ENCODE data around the gene ADGRE3. TPM values are rescaled to one million over a fixed set of nuclear protein-coding genes. Genes with fewer than 3 reads are reported as not detected.

ADGRE3 gene
- polyA plus RNA-seq, 2 of the 4 experiments (the other 2 are of a cell fraction), result not detected

GRCh38 chr19:14682084-14682483 is 7.4 kb upstream of the ADGRE3 start (continued):
- TF ChIP-seq CTCF (IDR thresholded peaks at IDR 0.05) (no peak), CBX2 (IDR thresholded peaks at IDR 0.05; ENCODE audit: borderline replicate concordance, low read depth) (no peak), HOXB13 (CRISPR knock-in tag; IDR thresholded peaks at IDR 0.05; ENCODE audit: low read depth) (no peak), RNF2 (IDR thresholded peaks at IDR 0.05; ENCODE audit: borderline replicate concordance, low read depth) (no peak)

- POLR2A ChIA-PET, result no interaction called here
- no peak for FAIRE-seq
- WGBS (ENCODE audit: missing lambda C conversion rate), result 50% methylated on average over 9 of the region's 9 CpGs
- no peak overlapping the region for H3K4me3 ChIP-seq
- ATAC-seq, result no peak
- TF ChIP-seq PHF8 (IDR thresholded peaks at IDR 0.05; ENCODE audit: borderline replicate concordance, low read depth) (no peak), NR3C1 (IDR thresholded peaks at IDR 0.05) (no peak), CEBPB (IDR thresholded peaks at IDR 0.05) (no peak), JUN (IDR thresholded peaks at IDR 0.05) (no peak)
- no peak overlapping the region for H3K4me2 ChIP-seq
- CTCF ChIA-PET, result interaction anchor here (1.2 to 2.0 kb wide), 2 partner anchors 8 to 104 kb away, joined by 3 to 5 read pairs; no protein-coding TSS in a partner anchor
- no peak overlapping the region for H3K27ac ChIP-seq
- no peaks in the 10 kb centered on the region for H3K4me1 ChIP-seq
- H3K9me3 ChIP-seq, result no peaks in the 10 kb centered on the region
- DNase-seq (ENCODE audit: low read depth in 1 of 2, low spot score in 1 of 2), result no peak
Measured at GRCh38 chr19:14678199-14678598, 3.6 kb upstream of the ADGRE3 start.

- no peak for ATAC-seq
Measured at GRCh38 chr19:14677464-14677863, 2.8 kb upstream of the ADGRE3 start.

More at GRCh38 chr19:14677464-14677863, 2.8 kb upstream of the ADGRE3 start:
- TF ChIP-seq CTCF (IDR thresholded peaks at IDR 0.05) (no peak), POLR2AphosphoS2 (conservative IDR thresholded peaks at IDR 0.05; ENCODE audit: low read length) (no peak), BCL3 (IDR thresholded peaks at IDR 0.05) (no peak), NR3C1 (IDR thresholded peaks at IDR 0.05) (no peak), MYC (IDR thresholded peaks at IDR 0.05; ENCODE audit: borderline replicate concordance, low read length) (no peak), HOXB5 (CRISPR knock-in tag; IDR thresholded peaks at IDR 0.05) (no peak), MAFK (IDR thresholded peaks at IDR 0.05; ENCODE audit: partially characterized antibody) (no peak), ESRRA (IDR thresholded peaks at IDR 0.05; ENCODE audit: borderline replicate concordance, low read length) (no peak), MAX (IDR thresholded peaks at IDR 0.05) (no peak), HMGXB4 (CRISPR knock-in tag; IDR thresholded peaks at IDR 0.05; ENCODE audit: borderline replicate concordance) (no peak), FOXS1 (CRISPR knock-in tag; IDR thresholded peaks at IDR 0.05) (no peak), TP53 (CRISPR knock-in tag; IDR thresholded peaks at IDR 0.05) (no peak), RAD21 (conservative IDR thresholded peaks at IDR 0.05 in 1 of 2, IDR thresholded peaks at IDR 0.05 in 1 of 2) (no peak), ZC3H11A (IDR thresholded peaks at IDR 0.05) (no peak), HEYL (CRISPR knock-in tag; IDR thresholded peaks at IDR 0.05) (no peak), SMC3 (IDR thresholded peaks at IDR 0.05) (no peak), ZFP36 (IDR thresholded peaks at IDR 0.05; ENCODE audit: borderline replicate concordance, partially characterized antibody) (no peak), E2F6 (IDR thresholded peaks at IDR 0.05; ENCODE audit: borderline replicate concordance, low read depth) (no peak)
- Histone ChIP-seq H3K4me2 (no peak overlapping the region), H3K9me3 (no peaks in the 10 kb centered on the region), H3K4me3 (no peak overlapping the region), H3K4me1 (no peaks in the 10 kb centered on the region), H3K27ac (no peak overlapping the region)
- ChIA-PET POLR2A (no interaction called here), CTCF (interaction anchor here (1.2 kb wide), 1 partner anchor 9 kb away, joined by 3 read pairs; no protein-coding TSS in a partner anchor)
- WGBS (ENCODE audit: missing lambda C conversion rate), result 54% methylated on average over 6 of the region's 6 CpGs
- DNase-seq (ENCODE audit: low read depth in 1 of 2, low spot score in 1 of 2), result no peak
- FAIRE-seq, result no peak
